Midbrain (tissue), 1 donor: ENCODE data around the gene ZC2HC1C.
"Not testable (repeated sequence)": the region's sequence is repeated elsewhere in the genome, so short reads cannot be mapped to it uniquely, and the experiment has no call there.

Experiments used
- DNase-seq: peaks from one replicate; lab custom pipeline; 2025; lab: John Stamatoyannopoulos, UW

ZC2HC1C gene

GRCh38 chr14:75091251-75091650, 21.8 kb downstream of the ZC2HC1C start:
- DNase-seq = no peak

GRCh38 chr14:75092698-75093097, 23.3 kb downstream of the ZC2HC1C start:
- DNase-seq = no peak

DNA sequence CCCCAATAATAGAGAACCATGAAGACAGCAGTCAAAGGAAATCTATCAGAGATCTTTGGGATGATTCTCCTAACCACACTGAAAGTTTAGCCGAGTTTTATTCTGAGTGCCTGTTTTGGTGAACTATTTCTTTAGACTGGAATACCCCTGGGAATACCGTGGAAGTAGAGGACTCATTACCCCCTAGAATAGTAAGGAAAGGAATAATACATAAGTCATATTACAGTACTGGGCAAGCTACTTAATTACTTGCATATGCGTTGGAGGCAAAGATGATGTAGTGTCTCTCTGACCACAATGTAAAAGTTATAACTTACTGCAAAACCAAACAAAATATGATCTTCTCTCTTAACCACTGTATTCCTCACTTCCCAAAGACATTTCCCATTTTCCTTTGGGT, 25.5 kb downstream of the ZC2HC1C start:
- DNase-seq = no peak

- no peak for DNase-seq
Measured at GRCh38 chr14:75095690-75096089, 26.2 kb downstream of the ZC2HC1C start.

GRCh38 chr14:75096959-75097358, 27.5 kb downstream of the ZC2HC1C start:
- no peak for DNase-seq

GRCh38 chr14:75098212-75098611, 28.8 kb downstream of the ZC2HC1C start:
- no peak for DNase-seq

GRCh38 chr14:75098682-75099081, 29.2 kb downstream of the ZC2HC1C start:
- no peak for DNase-seq

GRCh38 chr14:75101491-75101890, 32.0 kb downstream of the ZC2HC1C start:
- no peak for DNase-seq

DNA sequence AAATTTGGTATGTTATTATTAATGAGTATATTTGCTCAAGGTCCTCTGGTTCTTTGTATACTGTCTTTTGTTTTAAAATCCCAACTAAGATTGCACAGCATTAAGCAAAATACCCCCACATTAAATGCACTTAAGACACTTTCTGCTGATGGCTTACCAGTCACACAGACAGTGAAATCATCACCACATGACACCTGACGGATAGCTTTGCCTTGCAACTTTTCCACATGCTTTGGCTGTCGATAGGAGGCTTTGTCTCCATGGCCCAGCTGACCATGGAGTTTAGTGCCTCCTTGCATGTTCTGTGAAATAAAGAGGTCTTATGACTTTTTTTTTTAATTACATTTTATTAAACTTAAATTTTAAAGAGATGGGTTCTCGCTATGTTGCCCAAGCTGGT, 37.7 kb downstream of the ZC2HC1C start:
- DNase-seq = no peak

- no peak for DNase-seq
Measured at GRCh38 chr14:75109877-75110276, 40.4 kb downstream of the ZC2HC1C start.

GRCh38 chr14:75113932-75114539, 44.6 kb downstream of the ZC2HC1C start:
- DNase-seq = no peak

DNA sequence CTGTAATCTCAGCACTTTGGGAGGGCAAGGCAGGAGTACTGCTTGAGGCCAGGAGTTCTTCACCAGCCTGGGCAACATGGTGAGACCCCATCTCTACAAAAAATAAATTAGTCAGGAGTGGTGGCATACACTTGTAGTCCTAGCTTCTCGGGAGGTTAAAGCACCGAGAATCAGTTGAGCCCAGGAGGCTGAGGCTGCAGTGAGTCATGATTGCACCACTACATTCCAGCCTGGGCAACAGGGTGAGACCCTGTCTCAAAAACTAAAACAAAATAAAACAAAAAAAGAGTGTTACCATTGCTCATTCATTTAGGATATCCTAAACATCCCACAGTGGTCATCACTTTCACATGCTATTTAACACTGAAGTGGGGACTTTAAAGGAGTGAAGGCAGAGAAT, 49.6 kb downstream of the ZC2HC1C start:
- no peak for DNase-seq

DNA sequence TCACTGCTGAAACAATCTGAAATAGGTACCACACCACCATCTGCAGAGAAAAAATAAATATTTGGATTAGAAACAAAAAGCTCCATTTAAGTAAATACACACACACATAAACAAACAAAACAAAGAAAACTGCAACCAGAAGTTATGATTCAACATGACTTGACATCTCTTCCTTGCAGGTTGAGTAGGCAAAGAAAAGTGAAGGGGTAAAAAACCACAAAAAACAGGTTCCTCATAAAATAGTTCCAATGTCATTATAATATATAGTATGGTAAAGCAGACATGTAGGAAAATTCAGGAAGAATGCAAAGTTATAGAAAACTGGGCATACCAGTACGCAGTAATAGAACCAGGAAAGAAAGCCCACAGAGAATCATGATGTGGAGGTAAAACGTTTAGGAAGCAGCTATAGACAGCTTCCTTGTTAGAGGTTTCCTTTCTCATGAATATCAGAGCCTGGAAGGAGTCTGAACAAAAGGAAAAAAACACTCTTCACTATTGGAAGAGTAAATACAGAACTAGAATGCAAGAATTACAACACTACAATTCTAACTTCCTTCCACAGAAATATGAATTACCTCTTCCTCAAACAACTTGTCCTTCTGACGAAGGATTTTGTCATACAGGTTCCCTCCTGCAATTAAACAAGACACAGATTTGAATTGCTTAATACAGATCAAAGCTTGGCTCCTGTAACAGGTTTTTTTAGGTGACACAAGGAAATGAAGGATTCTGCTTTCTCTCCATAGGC, 51.3 kb downstream of the ZC2HC1C start:
- no peak for DNase-seq

GRCh38 chr14:75121552-75121951, 52.1 kb downstream of the ZC2HC1C start:
- DNase-seq = no peak

DNA sequence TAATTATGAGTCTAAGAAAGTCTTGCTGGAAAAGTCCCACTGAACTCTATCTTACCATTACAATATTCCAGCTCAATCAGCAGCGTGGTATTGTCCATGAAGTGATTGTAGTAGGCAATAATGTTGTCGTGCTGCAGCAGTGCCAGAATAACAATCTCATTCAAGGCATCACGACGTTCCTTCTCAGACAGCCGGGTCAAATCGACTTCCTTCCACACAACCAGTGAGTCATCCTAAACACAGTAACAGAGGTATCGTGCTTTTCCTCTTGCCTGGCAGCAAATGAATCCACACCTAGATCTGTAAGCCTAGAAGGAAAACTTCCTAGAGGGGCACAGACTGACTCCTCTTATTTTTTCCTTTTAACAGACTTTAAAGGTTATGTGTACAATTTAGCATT, 54.5 kb downstream of the ZC2HC1C start:
- no peak for DNase-seq

DNA sequence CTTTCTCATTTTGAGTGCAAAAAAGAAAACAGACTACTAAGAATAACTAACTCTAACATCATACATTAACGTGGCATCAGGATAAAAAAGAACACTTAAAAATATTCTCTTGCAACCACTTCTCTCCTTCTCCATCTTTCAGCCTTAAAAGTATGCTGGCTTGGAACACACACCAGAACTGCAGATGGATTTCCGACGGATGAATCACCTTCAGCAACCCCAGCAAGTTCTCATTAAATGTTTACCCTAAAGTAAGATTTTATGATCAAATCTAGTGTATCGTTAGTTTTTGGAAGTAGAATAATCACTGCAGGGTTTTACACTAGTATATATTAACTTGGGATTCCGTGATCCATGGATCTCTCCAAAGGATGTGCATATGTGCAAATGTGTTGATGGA, 56.2 kb downstream of the ZC2HC1C start:
- DNase-seq = no peak

- DNase-seq = no peak
Measured at GRCh38 chr14:75126121-75126544, 56.7 kb downstream of the ZC2HC1C start.

DNA sequence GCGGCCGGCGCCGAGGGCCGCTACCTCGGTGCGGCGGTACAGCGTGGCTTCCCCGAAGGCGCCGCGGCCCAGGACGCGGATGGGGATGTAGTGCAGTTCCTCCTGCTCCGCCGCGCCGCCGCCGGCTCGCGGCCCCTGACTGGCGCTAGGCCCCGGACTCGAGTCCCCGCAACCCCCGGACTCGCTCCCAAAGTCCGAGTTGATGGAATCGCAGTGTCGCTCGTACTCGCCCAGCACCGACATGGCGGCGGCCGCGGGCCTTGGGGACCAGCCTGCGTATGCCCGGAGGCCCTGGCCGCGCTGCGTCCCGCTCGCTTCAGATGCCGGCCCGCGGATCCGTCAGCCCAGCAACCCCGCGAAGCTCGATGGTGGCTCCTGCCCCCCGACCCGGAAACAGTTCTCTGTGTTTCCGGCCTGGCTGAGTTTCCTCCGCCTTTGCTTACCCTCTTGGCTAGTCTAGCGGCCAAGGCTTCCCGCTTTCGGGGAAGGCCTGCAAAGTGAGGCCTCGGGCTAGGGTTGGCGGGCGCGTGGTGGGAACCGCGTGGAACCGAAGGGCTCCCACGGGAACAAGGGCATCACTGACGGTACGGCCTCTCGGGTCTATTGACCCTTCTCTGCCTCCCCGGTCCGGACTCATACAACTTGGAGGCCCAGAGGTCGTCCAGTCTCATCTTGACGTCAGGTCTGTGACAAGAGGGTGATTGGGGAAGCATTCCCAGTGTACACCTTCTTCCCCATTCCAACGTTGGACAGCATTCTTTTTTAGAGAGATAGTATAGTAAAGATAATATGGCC, 57.4 kb downstream of the ZC2HC1C start, which contains the start of gene NEK9:
NEK9 (minus strand) TSS at position 370 of the 795 bp plus-strand sequence; CDS start at position 243, 127 bp downstream.
- DNase-seq = peak; percentile 91

DNA sequence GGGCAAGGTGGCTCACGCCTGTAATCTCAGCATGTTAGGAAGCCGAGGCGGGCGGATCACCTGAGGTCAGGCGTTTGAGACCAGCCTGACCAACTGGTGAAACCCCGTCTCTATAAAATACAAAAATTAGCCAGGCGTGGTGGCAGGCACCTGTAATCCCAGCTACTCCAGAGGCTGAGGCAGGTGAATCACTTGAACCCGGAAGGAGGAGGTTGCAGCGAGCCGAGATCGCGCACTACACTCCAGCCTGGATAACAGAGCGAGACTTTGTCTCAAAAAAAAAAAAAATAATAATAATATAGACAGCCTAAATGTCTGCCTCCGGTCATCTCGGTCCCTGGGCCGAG, 58.0 kb downstream of the ZC2HC1C start:
- DNase-seq = not testable (repeated sequence)

DNA sequence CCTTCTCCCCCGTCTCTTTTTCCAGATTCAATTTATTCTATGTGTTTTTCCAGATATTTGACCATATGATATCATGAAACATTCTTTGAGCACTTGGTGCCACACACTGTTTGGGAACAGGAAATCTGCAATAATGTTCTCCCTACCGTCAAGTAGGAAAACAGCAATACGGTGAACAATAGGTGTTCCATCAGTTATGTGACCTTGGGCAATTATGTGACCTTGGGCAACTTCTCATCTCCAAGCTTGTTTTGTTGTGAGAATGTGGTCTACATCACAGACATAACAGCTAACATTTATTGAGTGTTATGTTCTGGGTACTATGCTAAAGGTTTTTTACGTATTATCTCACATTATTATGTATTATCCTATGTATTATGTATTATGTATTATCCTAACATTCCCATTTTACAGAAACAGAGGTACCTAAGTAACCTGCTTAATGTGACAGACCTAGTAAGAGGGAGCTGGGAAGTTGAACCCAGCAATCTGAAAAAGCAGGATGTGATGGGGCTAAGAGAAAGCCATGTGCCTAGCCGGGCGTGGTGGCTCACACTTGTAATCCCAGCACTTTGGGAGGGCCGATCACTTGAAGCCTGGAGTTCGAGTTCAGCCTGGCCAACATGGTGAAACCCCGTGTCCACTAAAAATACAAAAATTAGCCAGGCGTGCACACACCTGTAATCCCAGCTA, 58.6 kb downstream of the ZC2HC1C start:
- DNase-seq = no peak

DNA sequence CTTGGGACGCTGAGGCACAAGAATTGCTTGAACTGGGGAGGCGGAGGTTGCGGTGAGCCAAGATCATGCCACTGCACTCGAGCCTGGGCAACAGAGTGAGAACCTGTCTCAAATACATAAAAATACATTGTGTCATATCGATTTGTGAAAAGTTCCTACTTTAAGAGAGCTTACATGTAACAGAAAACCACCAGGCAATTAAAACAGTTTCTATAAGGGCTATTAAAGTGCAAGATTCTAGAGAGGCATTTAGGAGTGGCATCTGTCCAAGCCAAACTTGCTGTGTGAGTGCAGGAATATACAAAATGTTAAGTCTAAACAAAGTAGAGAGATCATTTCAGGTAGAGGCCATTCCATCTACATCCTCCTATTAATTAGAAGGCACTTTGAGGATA, 59.2 kb downstream of the ZC2HC1C start:
- DNase-seq = no peak
